IMR-90 (cell line): ENCODE measurements around the gene ARPC5. TPM values are rescaled to one million over a fixed set of nuclear protein-coding genes. Genes with fewer than 3 reads are reported as not detected.

ENCODE experiments used
- ATAC-seq: fragments of 200-7000 bp; cut with Tn5 transposase; 2 replicates; pipeline ENCODE4 v1.9.1; 2020; ENCODE audit warnings: low read depth, mild to moderate bottlenecking, moderate library complexity
- BruUV-seq: library from RNA; stranded (reverse); fragments of 400-500 nt; replicated peaks from 2 replicates; lab custom pipeline; 2021; lab: Mats Ljungman, UMichigan
- CTCF ChIA-PET: fragments of 300-600 bp; formaldehyde crosslinking; extraction: SDS; loops from one replicate; lab custom pipeline; 2021; ENCODE audit warnings: antibody characterized with exemption; lab: Yijun Ruan, JAX
- POLR2A ChIA-PET: fragments of 300-600 bp; sonication (Branson Sonifier 250); formaldehyde crosslinking; loops from one replicate; lab custom pipeline; 2022; ENCODE audit warnings: antibody characterized with exemption; ENCODE audit not compliant: unreplicated experiment; lab: Charles Lee
- DNase-seq: peaks from one replicate; pipeline ENCODE4 v3.0.0; 2013
- H2AFZ ChIP-seq: replicated peaks from 2 replicates; pipeline ENCODE3; 2013; ENCODE audit warnings: low read length, mild to moderate bottlenecking; ENCODE audit not compliant: poor library complexity
- H2AK5ac ChIP-seq: 2 replicates; pipeline ENCODE4 v1.6.1; 2013; ENCODE audit warnings: low read depth, low read length, inconsistent platforms
- H2AK9ac ChIP-seq: replicated peaks from 2 replicates; pipeline ENCODE3; 2013; ENCODE audit warnings: mild to moderate bottlenecking, low read depth, low read length, moderate library complexity; ENCODE audit not compliant: poor library complexity
- H2BK120ac ChIP-seq: 2 replicates; pipeline ENCODE4 v1.6.1; 2013; ENCODE audit warnings: low read depth, low read length, inconsistent platforms
- H2BK15ac ChIP-seq: 3 replicates; pipeline ENCODE4 v1.6.1; 2013; ENCODE audit warnings: low read depth, low read length, inconsistent platforms
- H2BK20ac ChIP-seq: 2 replicates; pipeline ENCODE4 v1.6.1; 2013; ENCODE audit warnings: low read depth, mild to moderate bottlenecking, inconsistent platforms, low read length, moderate library complexity
- H2BK5ac ChIP-seq: 2 replicates; pipeline ENCODE4 v1.6.1; 2013; ENCODE audit warnings: mild to moderate bottlenecking, low read depth, low read length, inconsistent platforms; ENCODE audit not compliant: poor library complexity, severe bottlenecking
- H3K14ac ChIP-seq: replicated peaks from 2 replicates; pipeline ENCODE4 v1.6.1; 2013; ENCODE audit warnings: low read depth, low read length, inconsistent platforms
- H3K18ac ChIP-seq: 2 replicates; pipeline ENCODE4 v1.6.1; 2013; ENCODE audit warnings: low read depth, low read length, control low read depth
- H3K23ac ChIP-seq: 2 replicates; pipeline ENCODE4 v1.6.1; 2013; ENCODE audit warnings: low read depth, low read length, inconsistent platforms
- H3K27ac ChIP-seq: 2 replicates; pipeline ENCODE4 v1.5.1; 2013; ENCODE audit warnings: mild to moderate bottlenecking, control low read depth, low read length; ENCODE audit not compliant: insufficient read depth
- H3K27me3 ChIP-seq: 2 replicates; pipeline ENCODE4 v1.6.1; 2013; ENCODE audit warnings: low read length; ENCODE audit not compliant: control insufficient read depth, insufficient read depth
- H3K36me3 ChIP-seq: 2 replicates; pipeline ENCODE4 v1.6.1; 2013; ENCODE audit warnings: low read length, mixed read lengths; ENCODE audit not compliant: control insufficient read depth, insufficient read depth
- H3K4ac ChIP-seq: 2 replicates; pipeline ENCODE4 v1.6.1; 2013; ENCODE audit warnings: low read depth, low read length, inconsistent platforms
- H3K4me1 ChIP-seq: 2 replicates; pipeline ENCODE4 v1.6.1; 2013; ENCODE audit warnings: low read length, mixed read lengths; ENCODE audit not compliant: control insufficient read depth, insufficient read depth
- H3K4me2 ChIP-seq: 2 replicates; pipeline ENCODE4 v1.6.1; 2013; ENCODE audit warnings: low read depth, mild to moderate bottlenecking, control low read depth, low read length, moderate library complexity
- H3K4me3 ChIP-seq: 2 replicates; pipeline ENCODE4 v1.5.1; 2013; ENCODE audit warnings: low read depth, mild to moderate bottlenecking, control low read depth, low read length, moderate library complexity; ENCODE audit not compliant: insufficient read depth
- H3K56ac ChIP-seq: 2 replicates; pipeline ENCODE4 v1.6.1; 2013; ENCODE audit warnings: low read length, inconsistent platforms; ENCODE audit not compliant: insufficient read depth; ENCODE audit errors: extremely low read depth
- H3K79me1 ChIP-seq, 2 experiments: 2 replicates each; pipeline ENCODE4 v1.6.1; 2013; ENCODE audit warnings: low read length in 2 of 2, inconsistent platforms in 1 of 2, low read depth in 1 of 2
- H3K9ac ChIP-seq: 2 replicates; pipeline ENCODE4 v1.6.1; 2013; ENCODE audit warnings: low read depth, low read length, control low read depth
- H3K9me1 ChIP-seq: 2 replicates; pipeline ENCODE4 v1.6.1; 2013; ENCODE audit warnings: low read length, inconsistent platforms; ENCODE audit not compliant: insufficient read depth
- H3K9me3 ChIP-seq: 2 replicates; pipeline ENCODE4 v1.6.1; 2013; ENCODE audit warnings: low read length; ENCODE audit not compliant: control insufficient read depth, insufficient read depth
- H4K20me1 ChIP-seq: 2 replicates; pipeline ENCODE4 v1.6.1; 2013; ENCODE audit warnings: low read length, inconsistent platforms; ENCODE audit not compliant: insufficient read depth
- H4K5ac ChIP-seq: 2 replicates; pipeline ENCODE4 v1.6.1; 2013; ENCODE audit warnings: mild to moderate bottlenecking, low read depth, low read length, control low read depth
- H4K8ac ChIP-seq, 2 experiments: 2 replicates each; pipeline ENCODE4 v1.6.1; 2013; ENCODE audit warnings: low read depth in 2 of 2, low read length in 2 of 2, control low read depth in 1 of 2, inconsistent platforms in 1 of 2
- H4K91ac ChIP-seq: 2 replicates; pipeline ENCODE4 v1.6.1; 2013; ENCODE audit warnings: low read depth, low read length, inconsistent platforms; ENCODE audit not compliant: insufficient read depth
- BHLHE40 ChIP-seq: fragments of 150-350 bp; IDR thresholded peaks from 2 replicates; pipeline ENCODE4 v1.6.1; 2016; ENCODE audit warnings: mild to moderate bottlenecking, low read depth, low read length
- CEBPB ChIP-seq: IDR thresholded peaks from 2 replicates; pipeline ENCODE4 v1.6.1; 2012; ENCODE audit warnings: low read depth, low read length, improper control_type of control experiment
- MXI1 ChIP-seq: IDR thresholded peaks from 2 replicates; pipeline ENCODE4 v1.6.1; 2012; ENCODE audit warnings: low read depth, mild to moderate bottlenecking, low read length, moderate library complexity, borderline replicate concordance
- RAD21 ChIP-seq: IDR thresholded peaks from 2 replicates; pipeline ENCODE4 v1.6.1; 2012; ENCODE audit warnings: low read length, improper control_type of control experiment
- RCOR1 ChIP-seq: IDR thresholded peaks from 2 replicates; pipeline ENCODE4 v1.6.1; 2012; ENCODE audit warnings: mild to moderate bottlenecking, low read length, improper control_type of control experiment; ENCODE audit not compliant: insufficient replicate concordance
- RFX5 ChIP-seq: IDR thresholded peaks from 2 replicates; pipeline ENCODE4 v1.8.0; 2012; ENCODE audit warnings: low read depth, mild to moderate bottlenecking, low read length, moderate library complexity
- WGBS, 2 experiments: methylation state at CpG; one replicate each; pipeline versions ENCODE4 v1.1.5 to v1.1.7; 2013; ENCODE audit warnings: missing lambda C conversion rate in 2 of 2; ENCODE audit not compliant: insufficient read length in 1 of 2; ENCODE audit errors: extremely low coverage in 2 of 2; 5-methylcytosine and 5-hydroxymethylcytosine counted together
- dilution Hi-C: fragments of 300-500 bp; cut with HindIII; formaldehyde crosslinking; loops from one replicate; pipeline ENCODE4 v1.14.3; 2018; ENCODE audit warnings: low sequenced_read_pairs; ENCODE audit not compliant: unreplicated experiment
- in situ Hi-C: fragments of 300-500 bp; cut with MboI; formaldehyde crosslinking; loops from 3 replicates; pipeline ENCODE4 v1.14.3; 2019; ENCODE audit warnings: low sequenced_read_pairs, inconsistent platforms, mixed read lengths
- intact Hi-C: fragments of 100-400 bp; cut with micrococcal nuclease; formaldehyde crosslinking; loops from 2 replicates; pipeline ENCODE4 v1.10.0; 2022
- polyA plus RNA-seq, 3 experiments: library from polyadenylated mRNA; depleted of rRNA; stranded (reverse); fragments of >200 nt; gene quantifications; 2 replicates each; pipeline ENCODE4 v1.2.3, GENCODE V29; 2012; ENCODE audit warnings: low replicate concordance in 1 of 3
- total RNA-seq: library from RNA; depleted of rRNA; stranded (reverse); fragments of >200 nt; gene quantifications from 2 replicates; pipeline ENCODE4 v1.2.3, GENCODE V29; 2012

The ARPC5 gene
- total and polyA plus RNA-seq, 2 of the 4 experiments (the other 2 are of a cell fraction) = 132 to 212 TPM

DNA sequence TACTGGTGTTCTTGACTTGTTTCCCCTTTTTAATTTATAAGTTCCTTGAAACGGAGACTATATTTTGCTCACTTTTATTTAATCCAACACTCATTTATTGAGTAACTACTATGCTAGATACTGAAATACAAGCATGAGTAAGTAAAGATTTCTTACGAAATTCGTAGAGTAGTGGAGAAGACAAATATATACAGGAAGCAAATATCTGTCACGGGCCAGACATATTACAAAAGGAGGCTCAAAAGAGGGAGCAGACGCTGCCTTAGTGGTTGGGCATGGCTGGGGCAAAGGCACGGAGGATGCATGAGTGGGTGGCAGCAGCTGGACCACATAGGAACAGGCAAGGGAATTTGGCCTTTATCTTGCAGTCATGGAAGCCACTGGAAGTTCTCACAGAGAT, 52.1 kb downstream of the ARPC5 start:
- no peak overlapping the region for H3K56ac ChIP-seq
- no TSS peak for BruUV-seq
- in situ Hi-C loops = no loop called here

More for the DNA sequence above, 52.1 kb downstream of the ARPC5 start:
- Histone ChIP-seq H3K9ac (no peak overlapping the region), H3K4me3 (no peak overlapping the region), H3K27ac (no peak overlapping the region; the same call in 1 of the 2 replicates), H4K91ac (no peak overlapping the region), H3K9me3 (no peaks in the 10 kb centered on the region), H2BK120ac (no peak overlapping the region), H2AK9ac (no peak overlapping the region), H3K4ac (no peak overlapping the region), H2BK5ac (no peak overlapping the region), H3K4me2 (0 out of 2 replicates have a peak overlapping the region, but pooled peaks have one; percentile 39), H3K4me1 (0 out of 2 replicates have a peak, but pooled peaks cover 4% of the 10 kb centered on the region), H3K79me1 (no peaks in the 10 kb centered on the region), H3K14ac (0 out of 2 replicates have a peak overlapping the region, but pooled peaks have one; percentile 55), H3K27me3 (no peaks in the 10 kb centered on the region), H2AFZ (peak overlapping the region; percentile 80), H3K18ac (no peak overlapping the region), H2BK20ac (no peak overlapping the region), H3K23ac (no peak overlapping the region), H3K9me1 (0 out of 2 replicates have a peak, but pooled peaks cover 3% of the 10 kb centered on the region), H2BK15ac (no peak overlapping the region), H2AK5ac (no peak overlapping the region), H4K5ac (no peak overlapping the region), H4K8ac (no peak overlapping the region), H3K36me3 (no peaks in the 10 kb centered on the region), H4K20me1 (no peaks in the 10 kb centered on the region)
- ChIA-PET CTCF (no interaction called here), POLR2A (no interaction called here)
- intact Hi-C loops = no loop called here
- ATAC-seq = peak; percentile 75
- TF ChIP-seq RFX5 = no peak
- no peak for TF ChIP-seq MXI1
- peak; percentile 79 for TF ChIP-seq BHLHE40
- peak; percentile 74; the same call in 1 of the 2 replicates for TF ChIP-seq CEBPB
- TF ChIP-seq RCOR1 = no peak
- no peak for TF ChIP-seq RAD21
- dilution Hi-C loops = no loop called here
- DNase-seq = peak; percentile 55
- WGBS, 2 experiments = no CpG with 5 or more reads among the region's 6 CpGs
